IPS-11a (cell line): ENCODE measurements around the gene TRRAP.
"Not testable (repeated sequence)": the region's sequence is repeated elsewhere in the genome, so short reads cannot be mapped to it uniquely, and the experiment has no call there.

Source experiments
- H3K4me3 ChIP-seq: one replicate; pipeline ENCODE4 v1.5.1; 2013; ENCODE audit warnings: low read depth, low read length, control low read depth

Gene TRRAP

DNA sequence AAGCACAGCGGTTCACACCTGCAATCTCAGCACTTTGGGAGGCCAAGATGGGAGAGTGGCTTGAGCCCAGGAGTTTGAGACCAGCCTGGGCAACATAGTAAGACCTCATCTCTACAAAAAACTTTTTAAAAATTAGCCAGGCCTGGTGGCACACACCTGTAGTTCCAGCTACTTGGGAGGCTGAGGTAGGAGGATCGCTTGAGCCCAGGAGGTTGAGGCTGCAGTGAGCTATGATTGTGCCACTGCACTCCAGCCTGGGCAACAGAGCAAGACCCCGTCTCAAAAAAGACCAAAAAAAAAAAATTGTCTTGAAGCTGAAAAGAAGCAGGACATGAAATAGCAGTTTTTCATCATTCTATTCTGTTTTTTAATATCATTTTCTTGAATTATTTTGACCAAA, 166.5 kb downstream of the TRRAP start:
- not testable (repeated sequence) for H3K4me3 ChIP-seq

GRCh38 chr7:99046262-99046661, 167.9 kb downstream of the TRRAP start:
- not testable (repeated sequence) for H3K4me3 ChIP-seq

DNA sequence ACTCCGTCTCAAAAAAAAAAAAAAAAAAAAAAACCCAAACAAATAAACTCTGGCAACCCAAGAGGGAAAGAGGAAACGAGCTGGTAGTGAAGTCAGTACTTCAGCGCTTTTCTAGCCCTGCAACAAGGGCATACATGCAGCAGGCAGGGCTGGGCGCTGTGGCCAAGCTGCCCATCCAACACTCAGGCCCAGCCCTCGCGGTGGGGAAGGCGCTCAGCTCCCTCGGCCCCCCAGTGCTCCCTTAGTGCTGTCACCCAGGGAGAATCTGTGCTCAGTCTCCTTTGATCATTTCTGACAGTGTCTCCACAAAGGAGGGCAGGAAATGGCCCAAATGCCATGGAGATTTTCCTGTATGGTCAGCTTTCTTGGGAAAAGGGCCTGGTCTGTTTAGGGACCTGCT, 168.4 kb downstream of the TRRAP start:
- H3K4me3 ChIP-seq, result no peak overlapping the region

DNA sequence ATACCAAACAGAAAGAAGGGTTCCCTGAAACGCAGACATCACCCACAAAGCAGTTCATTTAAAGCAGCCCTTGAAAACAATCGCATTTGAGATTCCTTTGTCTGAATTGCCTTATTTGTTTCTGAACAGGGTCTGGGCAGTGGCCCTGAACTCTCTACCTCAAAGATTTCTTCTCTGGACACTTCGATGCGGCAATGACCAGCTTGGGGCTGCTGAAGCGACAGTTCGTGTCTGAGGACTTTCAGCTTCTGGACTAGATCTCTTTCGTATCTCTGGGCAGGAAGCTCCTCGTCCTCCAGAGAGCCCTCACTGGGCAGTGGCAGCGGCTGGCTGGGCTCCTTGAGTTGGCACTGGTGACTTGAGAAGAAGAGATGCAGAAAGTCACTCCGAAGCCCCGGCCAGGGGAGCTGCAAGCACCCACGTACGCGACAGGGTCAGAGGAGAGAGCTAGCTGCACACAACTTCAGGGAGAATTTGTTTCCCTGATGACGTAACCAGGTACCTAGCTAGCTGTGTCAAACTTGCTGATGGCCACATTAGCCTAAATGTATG, 169.3 kb downstream of the TRRAP start:
- no peak overlapping the region for H3K4me3 ChIP-seq

DNA sequence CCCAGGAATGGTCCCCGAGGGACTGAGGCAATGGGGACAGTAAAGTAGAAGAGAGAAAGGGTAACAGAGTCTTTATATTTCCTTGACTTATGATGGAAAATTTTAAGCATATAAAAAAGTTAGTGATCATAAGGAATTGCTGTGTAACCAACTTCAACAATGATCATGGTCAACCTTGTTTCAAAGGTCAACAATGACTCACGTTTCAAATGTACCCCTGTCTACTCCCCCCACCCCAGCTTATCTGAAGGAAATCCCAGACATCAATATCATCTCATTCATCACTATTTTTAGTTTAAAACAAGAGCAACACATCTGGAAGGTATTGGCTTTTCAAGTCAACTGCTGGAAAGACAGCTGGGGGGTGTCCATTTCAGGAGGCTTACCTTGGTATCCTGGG, 172.6 kb downstream of the TRRAP start:
- H3K4me3 ChIP-seq, result no peak overlapping the region

- no peak overlapping the region for H3K4me3 ChIP-seq
Measured at GRCh38 chr7:99054781-99055180, 176.4 kb downstream of the TRRAP start.

DNA sequence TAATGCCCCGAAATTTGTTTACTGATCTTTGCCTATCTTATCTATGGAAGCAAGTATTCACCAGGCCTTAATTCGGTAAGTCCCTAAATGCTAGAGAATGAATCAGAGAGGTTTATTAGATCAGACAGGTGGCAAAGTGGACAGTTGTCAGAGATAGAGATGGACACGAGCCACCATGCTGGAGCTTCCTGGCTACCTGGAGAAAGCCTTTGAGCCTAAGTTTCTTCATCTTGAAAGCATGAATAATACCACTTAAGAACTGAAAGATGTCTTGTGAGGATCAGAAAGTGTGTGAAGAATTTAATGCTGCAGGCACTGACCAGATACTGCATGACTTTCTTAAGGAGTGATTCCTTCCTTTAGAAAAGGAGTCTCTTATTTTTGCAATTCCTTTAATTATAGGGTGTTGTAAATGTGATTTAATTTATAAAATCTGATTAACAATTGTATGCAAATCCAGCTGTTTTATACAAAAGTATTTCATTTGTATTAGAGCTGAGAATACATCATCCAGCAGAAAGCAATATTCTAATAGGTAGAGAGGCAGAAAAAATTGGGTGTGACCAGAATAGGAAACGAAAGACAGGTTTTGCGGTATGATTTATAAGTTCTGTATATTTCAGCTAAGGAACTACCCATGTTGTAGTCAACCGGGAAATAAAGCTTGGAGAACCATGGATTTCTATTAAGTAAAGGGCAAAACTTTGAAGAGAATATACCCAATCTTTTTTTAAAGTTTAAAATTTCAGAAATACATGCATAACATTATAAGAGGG, 182.9 kb downstream of the TRRAP start:
- no peak overlapping the region for H3K4me3 ChIP-seq
